Esophagus squamous epithelium (tissue), 4 donors: ENCODE data around the gene CEMIP.

Experiments
- CTCF ChIP-seq, 6 experiments: fragments of 450-650 bp in 4 of 6; fragments of 200-600 bp in 2 of 6; sonication (generic) in 2 of 6; IDR thresholded peaks; one replicate each; pipeline ENCODE4 v1.5.1; 2016 to 2019; ENCODE audit warnings: antibody characterized with exemption in 6 of 6, mild to moderate bottlenecking in 4 of 6, moderate library complexity in 4 of 6
- POLR2A ChIP-seq, 4 donors: fragments of 450-650 bp; IDR thresholded peaks; one replicate each; pipeline ENCODE4 v1.6.1; 2017; ENCODE audit warnings: antibody characterized with exemption in 4 of 4, mild to moderate bottlenecking in 4 of 4, moderate library complexity in 3 of 4

- TF ChIP-seq CTCF (IDR thresholded peaks at IDR 0.05) (no peak), POLR2A (IDR thresholded peaks at IDR 0.05) (no peak)
These were observed 6.2 kb downstream of the CEMIP start for GRCh38 chr15:80785335-80785734.
